Activated T-helper 1 cell treated with anti-CD3 and anti-CD28 coated beads, Interleukin-2, amount 50 U/mL, for 16 hours (primary cell): Measurements from ENCODE around the gene ABCA9.
"Not testable (repeated sequence)": the region's sequence is repeated elsewhere in the genome, so short reads cannot be mapped to it uniquely, and the experiment has no call there.

ENCODE experiments used
- DNase-seq, 2 donors: peaks; one replicate each; pipeline ENCODE4 v3.0.0-alpha.2; 2020; ENCODE audit warnings: low read depth in 1 of 2, low spot score in 1 of 2

ABCA9 gene

GRCh38 chr17:69060822-69061221, at the start of gene ABCA9:
Gene ABCA9 (minus strand): TSS chr17:69060927. CDS start chr17:69051126, 9,801 bp downstream.
- no peak for DNase-seq

- no peak for DNase-seq
Measured at GRCh38 chr17:69105907-69106730, 45.4 kb upstream of the ABCA9 start.

- DNase-seq, result no peak
Measured at GRCh38 chr17:69103557-69104233, 43.0 kb upstream of the ABCA9 start.

- DNase-seq, result no peak
Measured at GRCh38 chr17:69098625-69099024, 37.9 kb upstream of the ABCA9 start.

GRCh38 chr17:69096541-69096940, 35.8 kb upstream of the ABCA9 start:
- no peak for DNase-seq

- DNase-seq, result no peak
Measured at GRCh38 chr17:69093995-69094394, 33.3 kb upstream of the ABCA9 start.

GRCh38 chr17:69093279-69093789, 32.6 kb upstream of the ABCA9 start:
- DNase-seq, result no peak

- no peak for DNase-seq
Measured at GRCh38 chr17:69090365-69090764, 29.6 kb upstream of the ABCA9 start.

- DNase-seq, result no peak
Measured at GRCh38 chr17:69088643-69089200, 28.0 kb upstream of the ABCA9 start.

- DNase-seq, result no peak
Measured at GRCh38 chr17:69086641-69087040, 25.9 kb upstream of the ABCA9 start.

- no peak for DNase-seq
Measured at GRCh38 chr17:69084911-69085310, 24.2 kb upstream of the ABCA9 start.

GRCh38 chr17:69082696-69083095, 22.0 kb upstream of the ABCA9 start:
- DNase-seq, result no peak

- DNase-seq, result no peak
Measured at GRCh38 chr17:69078864-69079263, 18.1 kb upstream of the ABCA9 start.

- no peak for DNase-seq
Measured at GRCh38 chr17:69075823-69076222, 15.1 kb upstream of the ABCA9 start.

- not testable (repeated sequence) for DNase-seq
Measured at GRCh38 chr17:69073392-69073791, 12.7 kb upstream of the ABCA9 start.

GRCh38 chr17:69072803-69073256, 12.1 kb upstream of the ABCA9 start:
- DNase-seq, result not testable (repeated sequence)

GRCh38 chr17:69071233-69071586, 10.5 kb upstream of the ABCA9 start:
- not testable (repeated sequence) for DNase-seq

- DNase-seq, result not testable (repeated sequence)
Measured at GRCh38 chr17:69070378-69071232, 9.9 kb upstream of the ABCA9 start.

GRCh38 chr17:69069226-69069750, 8.6 kb upstream of the ABCA9 start:
- DNase-seq, result no peak

- DNase-seq, result no peak
Measured at GRCh38 chr17:69067274-69068047, 6.7 kb upstream of the ABCA9 start.
